ENCODE data around the gene CDYL2.

- TF ChIP-seq, protein P1, sequence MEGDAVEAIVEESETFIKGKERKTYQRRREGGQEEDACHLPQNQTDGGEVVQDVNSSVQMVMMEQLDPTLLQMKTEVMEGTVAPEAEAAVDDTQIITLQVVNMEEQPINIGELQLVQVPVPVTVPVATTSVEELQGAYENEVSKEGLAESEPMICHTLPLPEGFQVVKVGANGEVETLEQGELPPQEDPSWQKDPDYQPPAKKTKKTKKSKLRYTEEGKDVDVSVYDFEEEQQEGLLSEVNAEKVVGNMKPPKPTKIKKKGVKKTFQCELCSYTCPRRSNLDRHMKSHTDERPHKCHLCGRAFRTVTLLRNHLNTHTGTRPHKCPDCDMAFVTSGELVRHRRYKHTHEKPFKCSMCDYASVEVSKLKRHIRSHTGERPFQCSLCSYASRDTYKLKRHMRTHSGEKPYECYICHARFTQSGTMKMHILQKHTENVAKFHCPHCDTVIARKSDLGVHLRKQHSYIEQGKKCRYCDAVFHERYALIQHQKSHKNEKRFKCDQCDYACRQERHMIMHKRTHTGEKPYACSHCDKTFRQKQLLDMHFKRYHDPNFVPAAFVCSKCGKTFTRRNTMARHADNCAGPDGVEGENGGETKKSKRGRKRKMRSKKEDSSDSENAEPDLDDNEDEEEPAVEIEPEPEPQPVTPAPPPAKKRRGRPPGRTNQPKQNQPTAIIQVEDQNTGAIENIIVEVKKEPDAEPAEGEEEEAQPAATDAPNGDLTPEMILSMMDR (IDR thresholded peaks at IDR 0.05; ENCODE audit: extremely low read depth in 1 of 2, insufficient read depth in 1 of 2, low read depth in 1 of 2, low read length in 2 of 2) = no peak
- TF ChIP-seq EZH2 (IDR thresholded peaks at IDR 0.05; ENCODE audit: borderline replicate concordance, low read depth, low read length, severe bottlenecking) (no peak), POLR2A (IDR thresholded peaks at IDR 0.05; ENCODE audit: low read depth, low read length) (no peak), POLR2AphosphoS5 (IDR thresholded peaks at IDR 0.05; ENCODE audit: insufficient read depth, low read depth, low read length) (no peak)
Observed at GRCh38 chr16:80692270-80692669, 112.1 kb downstream of the CDYL2 start.
